OCI-M2 (cell line): ENCODE results near the gene KLHL11.
"Not testable (repeated sequence)": the region's sequence is repeated elsewhere in the genome, so short reads cannot be mapped to it uniquely, and the experiment has no call there.

ENCODE experiments used
- DNase-seq: peaks from one replicate; lab custom pipeline; 2025; ENCODE audit not compliant: unreplicated experiment; lab: John Stamatoyannopoulos, UW

KLHL11 gene

GRCh38 chr17:41891135-41892020, 26.2 kb upstream of the KLHL11 start:
- DNase-seq, result no peak

DNA sequence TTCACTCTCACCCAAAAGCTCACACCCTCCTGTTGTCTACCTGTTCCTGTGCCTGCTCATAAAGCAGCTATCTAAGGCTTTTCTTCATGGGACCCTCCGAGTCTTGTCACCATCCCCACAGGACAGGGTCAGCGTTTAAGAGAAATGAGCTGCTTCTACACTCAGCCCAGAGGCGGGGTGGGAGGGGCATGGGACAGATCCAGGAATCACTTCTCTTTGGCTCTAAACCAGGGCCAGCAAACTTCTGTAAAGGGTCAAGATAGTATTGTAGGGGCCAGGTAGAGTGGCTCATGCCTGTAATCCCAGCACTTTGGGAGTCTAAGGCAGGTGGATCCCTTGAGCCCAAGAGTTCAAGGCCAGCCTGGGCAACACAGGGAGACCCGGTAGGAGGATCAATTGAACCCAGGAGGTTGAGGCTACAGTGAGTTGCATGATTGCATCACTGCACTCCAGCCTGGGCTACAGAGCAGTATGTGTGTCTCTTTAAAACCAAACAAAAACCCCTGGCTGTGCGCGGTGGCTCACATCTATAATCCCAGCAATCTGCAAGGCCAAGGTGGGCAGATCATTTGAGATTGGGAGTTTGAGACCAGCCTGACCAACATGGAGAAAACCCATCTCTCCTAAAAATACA, 23.2 kb upstream of the KLHL11 start:
- no peak for DNase-seq

- no peak for DNase-seq
These were observed 20.5 kb upstream of the KLHL11 start for GRCh38 chr17:41885733-41886132.

GRCh38 chr17:41882756-41883155, 17.5 kb upstream of the KLHL11 start:
- no peak for DNase-seq

- no peak for DNase-seq
These were observed 14.9 kb upstream of the KLHL11 start for GRCh38 chr17:41880130-41880529.

DNA sequence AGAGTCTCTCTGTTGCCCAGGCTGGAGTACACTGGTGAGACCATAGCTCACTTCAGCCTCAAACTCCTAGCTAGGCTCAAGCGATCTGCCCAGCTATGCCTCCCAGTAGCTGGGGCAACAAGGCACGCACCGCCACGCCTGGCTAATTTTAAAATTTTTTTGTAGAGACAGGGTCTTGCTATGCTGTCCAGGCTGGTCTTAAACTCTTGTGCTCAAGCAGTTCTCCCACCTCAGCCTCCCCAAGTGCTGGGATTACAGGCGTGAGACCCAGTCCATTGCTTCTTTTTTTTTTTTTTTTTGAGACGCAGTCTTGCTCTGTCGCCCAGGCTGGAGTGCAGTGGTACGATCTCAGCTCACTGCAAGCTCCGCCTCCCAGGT, 9.1 kb upstream of the KLHL11 start:
- DNase-seq, result not testable (repeated sequence)

DNA sequence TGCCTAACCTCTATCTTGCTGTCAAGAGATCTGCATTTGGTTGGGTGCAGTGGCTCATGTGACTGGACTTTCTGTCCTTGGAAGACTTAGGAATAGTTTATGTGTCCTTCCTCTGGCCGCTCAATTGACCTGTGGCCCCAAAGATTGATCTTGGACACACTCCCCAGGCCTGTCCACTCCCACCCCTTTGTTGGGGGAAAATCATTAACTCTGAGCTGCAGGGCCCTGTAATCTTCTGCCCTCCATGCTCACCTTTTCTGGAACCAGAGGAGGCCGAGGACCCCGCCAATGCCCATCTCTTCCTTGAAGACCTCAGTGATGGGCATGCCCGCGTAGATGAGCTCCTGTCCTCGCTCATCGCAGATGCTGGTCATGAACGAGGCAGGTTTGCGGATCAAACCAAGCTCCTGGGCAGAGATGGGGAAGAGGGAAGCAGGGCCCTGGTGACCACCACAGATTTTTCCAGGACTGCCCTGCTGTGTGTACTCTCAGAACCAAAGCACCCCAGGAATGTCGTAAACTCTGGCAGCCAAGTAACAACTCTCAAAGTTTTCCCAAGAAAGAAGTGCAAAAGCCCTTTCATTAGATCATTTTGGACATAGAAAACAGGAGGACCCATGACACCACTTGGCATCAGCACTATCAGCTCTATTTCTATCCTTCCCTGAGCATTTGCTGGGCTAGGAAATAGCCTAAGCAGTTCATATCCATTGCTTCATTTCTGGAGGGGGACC, 8.5 kb upstream of the KLHL11 start:
- no peak for DNase-seq

- no peak for DNase-seq
These were observed 6.6 kb upstream of the KLHL11 start for GRCh38 chr17:41871789-41872188.

- DNase-seq, result no peak
These were observed 5.4 kb upstream of the KLHL11 start for GRCh38 chr17:41870627-41871026.

- DNase-seq, result no peak
These were observed 4.9 kb upstream of the KLHL11 start for GRCh38 chr17:41870097-41870496.

DNA sequence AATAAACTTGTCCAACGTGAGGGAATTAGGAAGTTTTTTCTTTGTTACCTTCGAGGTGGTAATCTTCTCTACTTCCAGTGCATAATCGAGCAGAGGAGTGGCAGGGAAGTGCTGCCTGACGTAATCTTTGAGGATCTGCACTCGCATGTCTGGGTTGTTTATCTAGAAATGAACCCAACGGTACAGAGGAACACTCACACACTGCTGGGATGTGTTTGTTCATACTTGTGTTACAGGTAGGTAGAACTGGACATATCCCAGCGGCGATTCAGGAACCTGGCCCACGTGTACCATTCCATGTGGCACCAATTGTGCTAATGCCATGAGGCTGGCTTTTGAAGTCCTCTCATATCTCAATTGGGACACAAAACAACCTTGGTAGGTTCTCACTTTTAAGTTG, 4.2 kb upstream of the KLHL11 start:
- DNase-seq, result no peak

GRCh38 chr17:41868568-41868967, 3.3 kb upstream of the KLHL11 start:
- DNase-seq, result no peak

DNA sequence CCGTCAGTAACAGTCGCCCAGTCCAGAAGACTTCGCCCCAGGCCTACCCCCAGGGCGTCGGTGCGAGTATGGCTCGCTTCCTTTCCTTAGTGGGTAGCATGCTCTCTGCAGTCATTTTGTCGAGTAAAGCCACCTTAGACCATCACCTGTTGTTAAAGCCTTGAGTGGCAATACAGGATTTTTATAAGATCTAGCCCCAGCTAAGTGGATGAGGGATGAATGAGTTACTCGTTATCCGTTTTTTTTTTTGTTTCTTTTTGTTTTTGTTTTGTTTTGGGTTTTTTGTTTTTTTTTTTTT, 322 bp upstream of the KLHL11 start:
- DNase-seq, result no peak

DNA sequence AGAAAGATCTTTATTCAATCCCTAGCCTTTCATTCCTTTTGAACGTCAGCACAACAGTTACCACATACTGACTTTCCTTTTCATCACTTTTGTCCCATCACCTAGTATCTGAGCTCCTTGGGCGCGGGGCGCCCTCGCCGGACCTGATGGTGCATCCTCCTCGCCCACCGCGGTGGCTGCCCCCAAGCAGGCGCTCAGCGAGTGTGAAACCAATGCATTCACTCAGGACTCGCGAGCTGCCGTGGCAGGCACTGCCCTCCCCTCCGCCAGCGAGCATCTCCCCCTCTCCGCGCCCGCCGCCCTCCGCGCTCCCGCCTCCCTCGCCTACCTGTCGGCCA, 756 bp downstream of the KLHL11 start:
- no peak for DNase-seq

DNA sequence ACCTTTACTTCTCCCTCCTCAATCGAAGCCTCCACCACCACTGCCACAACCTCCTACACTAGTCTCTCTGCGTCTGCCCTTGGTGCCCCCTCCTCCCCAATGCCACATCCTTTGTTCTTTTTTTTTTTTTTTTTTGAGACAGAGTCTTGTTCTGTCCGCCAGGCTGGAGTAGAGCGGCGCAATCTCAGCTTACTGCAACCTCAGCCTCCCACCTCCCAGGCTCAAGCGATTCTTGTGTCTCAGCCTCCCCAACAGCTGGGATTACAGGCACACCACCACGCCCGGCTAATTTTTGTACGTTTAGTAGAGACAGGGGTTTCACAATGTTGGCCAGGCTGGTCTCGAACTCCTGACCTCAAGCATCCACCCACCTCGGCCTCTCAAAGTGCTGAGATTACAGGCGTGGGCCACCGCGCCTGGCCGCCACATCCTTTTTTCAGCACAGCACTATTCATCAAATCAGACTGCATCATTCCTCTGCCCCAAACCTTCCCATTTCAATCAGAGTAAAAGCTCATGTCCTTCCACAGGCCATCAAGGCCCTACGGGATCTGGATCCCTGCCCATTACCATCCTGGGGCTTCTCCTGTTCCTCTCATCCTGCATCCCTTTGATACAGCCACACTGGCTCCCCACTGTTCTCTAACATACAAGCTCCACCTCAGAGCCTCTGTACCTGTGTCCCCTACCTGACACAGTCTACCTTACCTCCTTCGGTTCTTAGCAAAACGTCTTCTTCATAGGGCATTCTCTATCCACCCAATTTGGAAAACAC, 2.0 kb downstream of the KLHL11 start:
- no peak for DNase-seq

GRCh38 chr17:41860254-41860931, 4.8 kb downstream of the KLHL11 start:
- no peak for DNase-seq

DNA sequence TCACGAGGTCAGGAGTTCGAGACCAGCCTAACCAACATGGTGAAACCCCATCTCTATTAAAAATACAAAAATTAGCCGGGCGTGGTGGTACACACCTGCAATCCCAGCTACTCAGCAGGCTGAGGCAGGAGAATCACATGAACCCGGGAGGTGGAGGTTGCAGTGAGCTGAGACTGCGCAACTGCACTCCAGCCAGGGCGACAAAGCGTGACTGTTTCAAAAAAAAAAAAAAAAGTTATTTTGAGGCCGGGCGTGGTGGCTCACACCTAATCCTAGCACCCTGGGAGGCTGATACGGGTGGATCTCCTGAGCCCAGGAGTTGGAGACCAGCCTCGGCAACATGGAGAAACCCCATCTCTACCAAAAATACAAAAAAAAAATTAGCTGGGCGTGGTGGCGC, 13.8 kb downstream of the KLHL11 start:
- DNase-seq, result not testable (repeated sequence)

DNA sequence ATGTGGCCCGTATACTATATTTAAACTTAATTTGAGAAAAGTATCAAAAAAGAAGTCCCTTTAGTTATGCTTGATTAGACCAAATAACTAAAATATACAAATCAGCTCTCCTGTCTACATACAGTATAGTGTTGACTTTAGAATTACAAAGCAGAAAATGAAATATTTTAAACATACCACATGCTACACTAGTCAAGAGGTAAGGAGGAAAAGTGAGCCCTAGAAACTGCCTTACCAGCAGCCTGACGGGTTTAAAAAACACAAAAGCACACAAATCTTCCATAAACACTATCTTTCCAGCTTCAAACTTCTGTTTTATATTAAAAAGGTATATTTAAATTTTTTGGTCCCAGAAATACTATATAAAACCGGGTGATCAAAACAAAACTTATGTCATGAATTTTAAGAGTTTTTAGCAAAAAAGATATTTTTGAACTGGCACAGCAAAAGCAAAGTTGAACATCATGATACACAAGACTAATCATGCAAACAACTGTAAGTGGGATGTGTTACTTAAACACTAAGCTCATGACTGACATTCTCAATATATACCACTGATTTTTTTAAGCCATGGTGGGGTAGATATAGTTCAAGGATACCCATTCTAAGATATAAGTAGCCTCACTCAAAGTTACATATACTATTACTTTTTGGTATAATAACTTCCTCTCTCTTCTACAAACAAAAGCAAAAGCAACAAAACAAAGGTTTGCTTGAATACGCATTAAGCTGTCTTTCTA, 15.8 kb downstream of the KLHL11 start:
- DNase-seq, result no peak

- no peak for DNase-seq
These were observed 16.4 kb downstream of the KLHL11 start for GRCh38 chr17:41848788-41849187.

DNA sequence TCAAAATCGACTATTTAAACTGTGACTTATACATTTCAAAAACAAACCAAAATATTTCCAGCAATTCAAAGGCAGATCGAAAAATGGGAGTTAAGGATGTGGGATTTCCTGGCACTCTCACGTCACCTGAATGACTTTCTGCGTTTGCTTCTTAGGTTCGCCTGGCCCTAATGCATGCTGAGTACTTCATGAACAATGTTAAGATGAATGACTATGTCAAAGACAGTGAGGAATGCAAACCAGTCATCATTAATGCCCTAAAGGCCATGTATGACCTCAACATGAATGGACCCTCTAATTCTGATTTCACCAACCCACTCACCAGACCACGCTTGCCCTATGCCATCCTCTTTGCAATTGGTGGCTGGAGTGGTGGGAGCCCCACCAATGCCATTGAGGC, 20.3 kb downstream of the KLHL11 start:
- DNase-seq, result no peak
